Tibial nerve (tissue), 4 donors: ENCODE data around the gene LRRC59.

Source experiments
- EP300 ChIP-seq, 2 donors: sonication (generic); formaldehyde crosslinking; IDR thresholded peaks; one replicate each; pipeline ENCODE4 v1.6.1; 2017; ENCODE audit warnings: antibody characterized with exemption in 2 of 2, mild to moderate bottlenecking in 1 of 2
- POLR2A ChIP-seq, 2 donors: fragments of 450-650 bp; IDR thresholded peaks; one replicate each; pipeline ENCODE4 v1.6.1; 2017; ENCODE audit warnings: antibody characterized with exemption in 2 of 2, mild to moderate bottlenecking in 2 of 2, moderate library complexity in 2 of 2
- TF ChIP-seq, protein P1 (sequence below), 5 experiments: fragments of 200-600 bp in 3 of 5; fragments of 450-650 bp in 2 of 5; sonication (generic) in 3 of 5; IDR thresholded peaks; one replicate each; pipeline ENCODE4 v1.5.1; 2016 to 2019; ENCODE audit warnings: antibody characterized with exemption in 5 of 5, mild to moderate bottlenecking in 3 of 5, moderate library complexity in 2 of 5

DNA sequence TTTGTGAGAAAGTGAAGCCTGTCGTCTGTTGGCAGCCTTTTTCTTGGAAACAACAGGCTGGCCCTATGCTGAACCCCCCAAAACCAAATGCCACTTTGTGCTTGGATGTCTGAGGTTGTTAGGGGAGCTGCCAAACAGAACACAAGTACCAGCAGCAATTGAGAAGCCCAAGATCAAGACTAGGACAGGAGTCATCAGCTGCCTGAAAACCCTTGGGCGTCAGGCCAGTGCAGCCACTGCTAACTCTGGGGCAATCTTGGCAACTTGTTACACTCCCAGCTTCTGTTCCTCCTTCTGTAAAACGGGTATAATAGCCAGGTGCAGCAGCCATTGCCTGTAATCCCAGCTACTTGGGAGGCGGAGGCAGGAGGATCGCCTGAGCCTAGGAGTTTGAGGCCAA is 9.3 kb upstream of the LRRC59 start:
- TF ChIP-seq, protein P1, sequence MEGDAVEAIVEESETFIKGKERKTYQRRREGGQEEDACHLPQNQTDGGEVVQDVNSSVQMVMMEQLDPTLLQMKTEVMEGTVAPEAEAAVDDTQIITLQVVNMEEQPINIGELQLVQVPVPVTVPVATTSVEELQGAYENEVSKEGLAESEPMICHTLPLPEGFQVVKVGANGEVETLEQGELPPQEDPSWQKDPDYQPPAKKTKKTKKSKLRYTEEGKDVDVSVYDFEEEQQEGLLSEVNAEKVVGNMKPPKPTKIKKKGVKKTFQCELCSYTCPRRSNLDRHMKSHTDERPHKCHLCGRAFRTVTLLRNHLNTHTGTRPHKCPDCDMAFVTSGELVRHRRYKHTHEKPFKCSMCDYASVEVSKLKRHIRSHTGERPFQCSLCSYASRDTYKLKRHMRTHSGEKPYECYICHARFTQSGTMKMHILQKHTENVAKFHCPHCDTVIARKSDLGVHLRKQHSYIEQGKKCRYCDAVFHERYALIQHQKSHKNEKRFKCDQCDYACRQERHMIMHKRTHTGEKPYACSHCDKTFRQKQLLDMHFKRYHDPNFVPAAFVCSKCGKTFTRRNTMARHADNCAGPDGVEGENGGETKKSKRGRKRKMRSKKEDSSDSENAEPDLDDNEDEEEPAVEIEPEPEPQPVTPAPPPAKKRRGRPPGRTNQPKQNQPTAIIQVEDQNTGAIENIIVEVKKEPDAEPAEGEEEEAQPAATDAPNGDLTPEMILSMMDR (IDR thresholded peaks at IDR 0.05), result no peak
- TF ChIP-seq EP300 (IDR thresholded peaks at IDR 0.05), result no peak
- TF ChIP-seq POLR2A (IDR thresholded peaks at IDR 0.05), result no peak
